CD4-positive, alpha-beta memory T cell (primary cell): Measurements from ENCODE around the gene SUN1. TPM values are rescaled to one million over a fixed set of nuclear protein-coding genes. Genes with fewer than 3 reads are reported as not detected.
"Not testable (repeated sequence)": the region's sequence is repeated elsewhere in the genome, so short reads cannot be mapped to it uniquely, and the experiment has no call there.

Experiments used
- CTCF ChIA-PET: fragments of 350-600 bp; sonication (Branson Sonifier 250); formaldehyde crosslinking; loops from one replicate; lab custom pipeline; 2021; ENCODE audit warnings: inconsistent platforms; ENCODE audit not compliant: partially characterized antibody; lab: Charles Lee
- POLR2A ChIA-PET: fragments of 350-600 bp; sonication (Branson Sonifier 250); formaldehyde crosslinking; loops from one replicate; lab custom pipeline; 2021; ENCODE audit not compliant: partially characterized antibody; lab: Charles Lee
- DNase-seq, 5 donors: peaks; one replicate each; pipeline versions ENCODE4 v3.0.0 to v3.0.0-alpha.2; 2020 to 2022; ENCODE audit warnings: mixed read lengths in 1 of 5
- H3K27ac ChIP-seq: one replicate; pipeline ENCODE4 v1.7.0; 2013; ENCODE audit warnings: low read depth, low read length
- H3K27me3 ChIP-seq: 2 replicates; pipeline ENCODE4 v1.7.0; 2013; ENCODE audit warnings: mild to moderate bottlenecking, low read length, moderate library complexity; ENCODE audit not compliant: insufficient read depth
- H3K36me3 ChIP-seq: 2 replicates; pipeline ENCODE4 v1.7.0; 2013; ENCODE audit warnings: mild to moderate bottlenecking, low read length, moderate library complexity; ENCODE audit not compliant: insufficient read depth
- H3K4me1 ChIP-seq: 2 replicates; pipeline ENCODE4 v1.7.0; 2013; ENCODE audit warnings: mild to moderate bottlenecking, low read length, moderate library complexity; ENCODE audit not compliant: insufficient read depth
- H3K4me3 ChIP-seq, 2 donors: one replicate each; pipeline ENCODE4 v1.7.0; 2013; ENCODE audit warnings: low read length in 2 of 2, mild to moderate bottlenecking in 1 of 2
- H3K9me3 ChIP-seq, 2 donors: one replicate each; pipeline ENCODE4 v1.7.0; 2013; ENCODE audit warnings: low read length in 2 of 2, control low read depth in 1 of 2; ENCODE audit not compliant: control insufficient read depth in 1 of 2
- H3K27ac Mint-ChIP-seq, 7 donors: one replicate each; pipeline ENCODE4 v1.8.0; 2020 to 2021; ENCODE audit warnings: mixed read lengths in 7 of 7, mild to moderate bottlenecking in 6 of 7, inconsistent platforms in 3 of 7, moderate library complexity in 3 of 7
- H3K27me3 Mint-ChIP-seq, 2 donors: one replicate each; pipeline ENCODE4 v1.8.0; 2020 to 2021; ENCODE audit warnings: mixed read lengths in 2 of 2
- H3K36me3 Mint-ChIP-seq, 2 donors: one replicate each; pipeline ENCODE4 v1.8.0; 2020 to 2021; ENCODE audit warnings: mixed read lengths in 2 of 2, inconsistent platforms in 1 of 2, mild to moderate bottlenecking in 1 of 2
- H3K4me1 Mint-ChIP-seq, 4 donors: one replicate each; pipeline ENCODE4 v1.8.0; 2020 to 2021; ENCODE audit warnings: mixed read lengths in 4 of 4, mild to moderate bottlenecking in 1 of 4
- H3K4me3 Mint-ChIP-seq, 8 donors: one replicate each; pipeline ENCODE4 v1.8.0; 2020 to 2021; ENCODE audit warnings: mixed read lengths in 8 of 8, mild to moderate bottlenecking in 7 of 8, moderate library complexity in 6 of 8, inconsistent platforms in 3 of 8
- H3K9me3 Mint-ChIP-seq, 8 donors: one replicate each; pipeline ENCODE4 v1.8.0; 2020 to 2021; ENCODE audit warnings: mixed read lengths in 8 of 8, mild to moderate bottlenecking in 5 of 8, inconsistent platforms in 3 of 8, moderate library complexity in 1 of 8
- intact Hi-C: fragments of 100-400 bp; cut with micrococcal nuclease; formaldehyde crosslinking; loops from one replicate; pipeline ENCODE4 v1.15.1; 2023
- polyA plus RNA-seq, 2 donors: library from polyadenylated mRNA; unstranded; fragments of 300-500 nt; fragmentation: Illumina TruSeq; gene quantifications; one replicate each; pipeline ENCODE4 v1.2.3, GENCODE V29; 2021
- total RNA-seq, 2 experiments: library from RNA; stranded (reverse); gene quantifications; one replicate each; pipeline ENCODE4 v1.2.3, GENCODE V29; 2021

The SUN1 gene
- total and polyA plus RNA-seq, 4 experiments from 2014 or later, result 53.7 to 210 (median 131) TPM

DNA sequence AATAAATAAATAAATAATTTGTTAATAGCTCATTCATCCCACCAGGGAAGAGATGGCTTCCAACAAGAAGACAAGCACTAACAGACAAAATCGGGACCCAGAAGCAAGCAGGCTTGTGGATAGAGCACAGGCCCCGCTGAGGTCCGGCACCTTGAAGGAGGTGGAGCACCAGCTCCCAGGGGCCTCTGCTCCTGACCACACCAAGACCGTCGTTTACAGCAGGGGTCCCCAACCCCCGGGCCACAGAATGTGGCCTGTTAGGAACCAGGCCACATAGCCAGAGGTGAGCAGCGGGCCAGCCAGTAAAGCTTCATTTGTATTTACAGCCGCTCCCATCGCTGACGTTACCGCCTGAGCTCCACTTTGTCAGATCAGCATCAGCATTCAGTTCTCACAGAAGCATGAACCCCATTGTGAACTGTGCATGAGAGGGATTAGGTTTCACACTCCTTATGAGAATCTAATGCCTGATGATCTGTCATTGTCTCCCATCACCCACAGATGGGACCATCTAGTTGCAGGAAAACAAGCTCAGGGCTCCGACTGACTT, 33.3 kb upstream of the SUN1 start:
- ChIA-PET CTCF (interaction anchor here (0.6 to 1.2 kb wide), 3 partner anchors 9 to 385 kb away, joined by 3 to 6 read pairs (median 5); no protein-coding TSS in a partner anchor), POLR2A (interaction anchor here (0.7 kb wide), 1 partner anchor 33 kb away, joined by 3 read pairs; the partner anchor contains the start of gene SUN1)
- no peaks in the 10 kb centered on the region for H3K27me3 ChIP-seq
- Mint-ChIP-seq H3K9me3 (no peaks in the 10 kb centered on the region), H3K4me1 (no peaks in the 10 kb centered on the region), H3K4me3 (no peak overlapping the region), H3K36me3 (no peaks in the 10 kb centered on the region), H3K27me3 (no peaks in the 10 kb centered on the region), H3K27ac (no peak overlapping the region)
- no peaks in the 10 kb centered on the region for H3K36me3 ChIP-seq
- no peak overlapping the region for H3K27ac ChIP-seq
- no peak overlapping the region for H3K4me3 ChIP-seq
- no peaks in the 10 kb centered on the region for H3K4me1 ChIP-seq
- no peaks in the 10 kb centered on the region for H3K9me3 ChIP-seq
- intact Hi-C loops, result no loop called here
- no peak for DNase-seq

DNA sequence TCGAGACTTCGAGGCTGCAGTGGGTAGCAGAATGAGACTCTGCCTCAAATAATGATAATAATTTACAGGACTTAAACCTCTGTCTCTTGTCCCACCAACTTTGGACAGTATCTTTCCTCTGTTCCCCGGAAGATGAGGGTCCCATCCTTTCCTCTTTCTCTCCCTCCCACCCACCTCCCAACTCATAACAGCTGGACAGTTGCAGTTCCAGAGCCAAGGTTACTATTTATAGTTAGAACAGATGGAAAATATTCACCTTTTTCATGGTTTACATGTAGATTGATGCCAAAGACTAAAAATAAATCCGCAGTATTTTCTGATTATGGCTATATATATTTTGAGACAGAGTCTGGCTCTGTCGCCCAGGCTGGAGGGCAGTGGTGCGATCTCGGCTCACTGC, 31.6 kb upstream of the SUN1 start:
- no peak for DNase-seq
- intact Hi-C loops, result no loop called here
- H3K36me3 Mint-ChIP-seq, result no peaks in the 10 kb centered on the region
- no peaks in the 10 kb centered on the region for H3K27me3 Mint-ChIP-seq
- Histone ChIP-seq H3K27ac (no peak overlapping the region), H3K27me3 (no peaks in the 10 kb centered on the region), H3K9me3 (no peaks in the 10 kb centered on the region), H3K4me3 (no peak overlapping the region), H3K36me3 (no peaks in the 10 kb centered on the region), H3K4me1 (no peaks in the 10 kb centered on the region)
- H3K27ac Mint-ChIP-seq, result no peak overlapping the region
- H3K4me1 Mint-ChIP-seq, result no peaks in the 10 kb centered on the region
- H3K9me3 Mint-ChIP-seq, result no peaks in the 10 kb centered on the region
- no peak overlapping the region for H3K4me3 Mint-ChIP-seq
- POLR2A ChIA-PET, result no interaction called here
- CTCF ChIA-PET, result no interaction called here

DNA sequence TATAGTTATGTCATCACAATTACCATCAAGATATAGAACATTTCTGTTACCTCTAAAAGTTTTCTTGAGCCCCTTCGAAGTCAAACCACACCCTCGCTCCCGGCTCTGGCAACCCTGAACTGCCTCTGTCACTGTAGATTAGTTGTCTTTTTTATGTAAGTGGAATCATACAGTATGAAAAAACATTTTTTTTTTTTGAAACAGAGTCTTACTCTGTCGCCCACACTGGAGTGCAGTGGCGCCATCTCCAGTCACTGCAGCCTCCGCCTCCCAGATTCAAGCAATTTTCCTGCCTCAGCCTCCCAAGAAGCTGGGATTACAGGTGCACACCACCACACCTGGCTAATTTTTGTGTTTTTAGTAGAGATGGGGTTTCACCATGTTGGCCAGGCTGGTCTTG, 30.9 kb upstream of the SUN1 start:
- H3K4me1 Mint-ChIP-seq, DNase-seq, H3K27ac ChIP-seq, H3K4me1 ChIP-seq, CTCF ChIA-PET, H3K27me3 Mint-ChIP-seq, H3K27me3 ChIP-seq, H3K4me3 Mint-ChIP-seq, H3K9me3 Mint-ChIP-seq, H3K36me3 ChIP-seq, H3K36me3 Mint-ChIP-seq, POLR2A ChIA-PET, intact Hi-C loops, H3K9me3 ChIP-seq, H3K4me3 ChIP-seq, H3K27ac Mint-ChIP-seq: not testable (repeated sequence)

DNA sequence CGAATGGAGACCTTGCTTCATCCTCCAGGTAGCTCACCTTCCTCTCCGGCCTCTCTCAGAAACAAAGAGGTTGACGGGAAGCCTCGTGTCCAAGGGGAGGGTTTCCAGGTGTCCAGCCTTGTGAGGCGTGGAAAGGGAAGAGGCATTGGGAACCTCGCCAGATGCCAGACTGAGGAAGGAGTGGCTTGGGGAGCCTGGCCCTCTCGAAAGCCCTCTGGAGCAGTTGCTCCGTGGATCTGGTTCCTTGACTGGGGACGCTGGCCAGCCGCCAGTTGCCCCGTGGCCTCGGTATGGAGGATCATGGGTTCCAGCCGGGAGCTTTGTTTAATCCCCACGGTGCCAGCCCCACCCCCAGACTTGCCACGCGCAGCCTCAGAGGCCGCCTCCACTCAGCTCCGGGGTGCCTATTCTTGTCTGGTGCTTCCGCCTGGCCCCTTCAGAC, 30.3 kb upstream of the SUN1 start:
- no peak for DNase-seq
- no peaks in the 10 kb centered on the region for H3K9me3 ChIP-seq
- H3K4me1 ChIP-seq, result no peaks in the 10 kb centered on the region
- H3K27me3 Mint-ChIP-seq, result no peaks in the 10 kb centered on the region
- H3K36me3 ChIP-seq, result no peaks in the 10 kb centered on the region
- no peak overlapping the region for H3K4me3 ChIP-seq
- no peak overlapping the region for H3K4me3 Mint-ChIP-seq
- no peaks in the 10 kb centered on the region for H3K36me3 Mint-ChIP-seq
- ChIA-PET POLR2A (no interaction called here), CTCF (no interaction called here)
- H3K27me3 ChIP-seq, result no peaks in the 10 kb centered on the region
- intact Hi-C loops, result no loop called here
- H3K9me3 Mint-ChIP-seq, result no peaks in the 10 kb centered on the region
- H3K27ac ChIP-seq, result no peak overlapping the region
- no peak overlapping the region for H3K27ac Mint-ChIP-seq
- H3K4me1 Mint-ChIP-seq, result no peaks in the 10 kb centered on the region

DNA sequence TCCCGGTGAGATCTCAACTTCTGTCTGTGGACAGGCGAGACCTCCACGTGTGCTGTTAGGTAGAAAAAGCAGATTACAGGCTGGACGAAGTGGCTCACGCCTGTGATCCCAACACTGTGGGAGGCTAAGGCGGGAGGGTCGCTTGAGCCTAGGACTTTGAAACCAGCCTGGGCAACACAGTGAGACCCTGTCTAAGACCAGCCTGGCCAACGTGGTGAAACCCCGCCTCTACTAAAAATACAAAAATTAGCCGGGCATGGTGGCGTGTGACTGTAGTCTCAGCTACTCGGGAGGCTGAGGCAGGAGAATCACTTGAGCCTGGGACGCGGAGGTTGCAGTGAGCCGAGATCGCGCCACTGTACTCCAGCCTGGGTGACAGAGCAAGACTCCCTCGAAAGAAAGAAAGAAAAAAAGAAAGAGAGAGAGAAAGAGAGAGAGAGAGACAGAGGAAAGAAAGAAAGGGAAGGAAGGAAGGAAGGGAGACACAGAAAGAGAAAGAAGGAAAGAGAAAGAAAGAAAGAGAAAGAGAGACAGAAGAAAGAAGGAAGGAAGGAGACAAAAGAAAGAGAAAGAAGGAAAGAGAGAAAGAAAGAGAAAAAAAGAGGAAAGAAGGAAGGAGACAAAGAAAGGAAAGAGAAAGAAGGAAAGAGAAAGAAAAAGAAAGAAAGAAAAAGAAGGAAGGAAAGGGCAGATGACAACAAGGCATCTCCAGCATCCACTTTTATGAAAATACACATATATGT, 29.6 kb upstream of the SUN1 start:
- Histone ChIP-seq H3K27me3 (no peaks in the 10 kb centered on the region), H3K4me1 (no peaks in the 10 kb centered on the region), H3K27ac (no peak overlapping the region), H3K9me3 (no peaks in the 10 kb centered on the region), H3K4me3 (no peak overlapping the region), H3K36me3 (no peaks in the 10 kb centered on the region)
- Mint-ChIP-seq H3K9me3 (no peaks in the 10 kb centered on the region), H3K4me3 (no peak overlapping the region), H3K27ac (no peak overlapping the region), H3K36me3 (no peaks in the 10 kb centered on the region), H3K27me3 (no peaks in the 10 kb centered on the region), H3K4me1 (no peaks in the 10 kb centered on the region)
- intact Hi-C loops, result no loop called here
- DNase-seq, result no peak
- CTCF ChIA-PET, result no interaction called here
- POLR2A ChIA-PET, result no interaction called here

DNA sequence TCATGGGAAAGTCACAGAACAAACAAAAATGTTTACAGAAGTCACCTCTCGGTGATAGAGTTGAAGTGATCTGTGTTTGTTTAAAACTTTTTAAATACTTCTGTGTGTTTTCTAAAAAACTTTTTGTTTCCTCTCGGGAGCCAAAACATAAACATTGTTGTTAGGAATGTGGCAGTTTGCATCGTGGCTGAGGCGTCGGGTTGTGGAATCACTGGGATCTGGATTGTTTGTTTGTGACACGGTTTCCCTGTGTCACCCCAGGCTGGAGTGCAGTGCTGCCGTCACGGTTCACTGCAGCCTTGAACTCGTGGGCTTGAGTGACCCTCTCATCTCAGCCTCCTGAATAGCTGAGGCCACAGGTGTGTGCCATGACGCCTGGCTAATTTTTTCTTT, 29.0 kb upstream of the SUN1 start:
- no peaks in the 10 kb centered on the region for H3K4me1 ChIP-seq
- no peak overlapping the region for H3K27ac ChIP-seq
- no peak for DNase-seq
- Mint-ChIP-seq H3K27me3 (no peaks in the 10 kb centered on the region), H3K4me1 (no peaks in the 10 kb centered on the region), H3K9me3 (peaks cover 0 to 2% (median 0%) of the 10 kb centered on the region in 8 donors), H3K27ac (no peak overlapping the region), H3K36me3 (no peaks in the 10 kb centered on the region), H3K4me3 (no peak overlapping the region)
- intact Hi-C loops, result no loop called here
- H3K4me3 ChIP-seq, result no peak overlapping the region
- no peaks in the 10 kb centered on the region for H3K9me3 ChIP-seq
- ChIA-PET CTCF (no interaction called here), POLR2A (no interaction called here)
- no peaks in the 10 kb centered on the region for H3K36me3 ChIP-seq
- H3K27me3 ChIP-seq, result no peaks in the 10 kb centered on the region

DNA sequence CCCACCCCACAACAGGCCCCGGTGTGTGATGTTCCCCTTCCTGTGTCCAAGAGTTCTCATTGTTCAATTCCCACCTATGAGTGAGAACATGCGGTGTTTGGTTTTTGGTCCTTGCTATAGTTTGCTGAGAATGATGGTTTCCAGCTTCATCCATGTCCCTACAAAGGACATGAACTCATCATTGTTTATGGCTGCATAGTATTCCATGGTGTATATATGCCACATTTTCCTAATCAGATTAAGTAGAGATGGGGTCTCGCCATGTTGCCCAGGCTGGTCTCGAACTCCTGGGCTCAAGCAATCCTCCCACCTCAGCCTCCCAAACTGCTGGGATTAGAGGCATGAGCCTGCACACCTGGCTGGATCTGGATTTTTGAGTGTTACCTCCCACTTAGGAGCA, 28.5 kb upstream of the SUN1 start:
- H3K4me3 ChIP-seq, H3K9me3 ChIP-seq, H3K9me3 Mint-ChIP-seq, POLR2A ChIA-PET, CTCF ChIA-PET, H3K4me3 Mint-ChIP-seq, H3K27me3 ChIP-seq, H3K27ac Mint-ChIP-seq, H3K4me1 ChIP-seq, DNase-seq, H3K36me3 ChIP-seq, H3K36me3 Mint-ChIP-seq, intact Hi-C loops, H3K27me3 Mint-ChIP-seq, H3K27ac ChIP-seq, H3K4me1 Mint-ChIP-seq: not testable (repeated sequence)
